ENCODE measurements around the gene ACVR1B.

Gene ACVR1B

DNA sequence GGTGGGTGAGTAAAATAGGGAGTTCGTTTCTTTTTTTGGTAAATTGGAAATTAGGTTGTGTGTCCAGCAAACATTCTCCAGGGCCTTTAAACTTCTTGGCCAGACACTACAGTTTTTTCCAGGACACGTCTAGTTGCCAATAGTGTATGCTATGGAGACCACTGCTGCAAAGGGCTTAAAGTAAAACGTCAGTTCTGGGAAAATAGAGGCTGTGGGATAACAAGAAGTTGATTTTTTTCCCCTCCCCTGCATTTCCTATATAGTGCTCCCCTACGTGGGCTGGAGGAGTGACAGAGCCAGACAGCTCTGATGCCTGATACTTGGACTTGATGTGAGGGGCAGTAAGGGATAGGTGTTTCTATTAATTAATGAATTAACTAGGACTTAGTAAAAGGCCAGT, 2.4 kb downstream of the ACVR1B start:
- TF ChIP-seq, protein P1, sequence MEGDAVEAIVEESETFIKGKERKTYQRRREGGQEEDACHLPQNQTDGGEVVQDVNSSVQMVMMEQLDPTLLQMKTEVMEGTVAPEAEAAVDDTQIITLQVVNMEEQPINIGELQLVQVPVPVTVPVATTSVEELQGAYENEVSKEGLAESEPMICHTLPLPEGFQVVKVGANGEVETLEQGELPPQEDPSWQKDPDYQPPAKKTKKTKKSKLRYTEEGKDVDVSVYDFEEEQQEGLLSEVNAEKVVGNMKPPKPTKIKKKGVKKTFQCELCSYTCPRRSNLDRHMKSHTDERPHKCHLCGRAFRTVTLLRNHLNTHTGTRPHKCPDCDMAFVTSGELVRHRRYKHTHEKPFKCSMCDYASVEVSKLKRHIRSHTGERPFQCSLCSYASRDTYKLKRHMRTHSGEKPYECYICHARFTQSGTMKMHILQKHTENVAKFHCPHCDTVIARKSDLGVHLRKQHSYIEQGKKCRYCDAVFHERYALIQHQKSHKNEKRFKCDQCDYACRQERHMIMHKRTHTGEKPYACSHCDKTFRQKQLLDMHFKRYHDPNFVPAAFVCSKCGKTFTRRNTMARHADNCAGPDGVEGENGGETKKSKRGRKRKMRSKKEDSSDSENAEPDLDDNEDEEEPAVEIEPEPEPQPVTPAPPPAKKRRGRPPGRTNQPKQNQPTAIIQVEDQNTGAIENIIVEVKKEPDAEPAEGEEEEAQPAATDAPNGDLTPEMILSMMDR (IDR thresholded peaks at IDR 0.05; ENCODE audit: insufficient read depth, low read depth, low read length, missing control alignments): no peak
- DNase-seq (ENCODE audit: low read depth): no peak

DNA sequence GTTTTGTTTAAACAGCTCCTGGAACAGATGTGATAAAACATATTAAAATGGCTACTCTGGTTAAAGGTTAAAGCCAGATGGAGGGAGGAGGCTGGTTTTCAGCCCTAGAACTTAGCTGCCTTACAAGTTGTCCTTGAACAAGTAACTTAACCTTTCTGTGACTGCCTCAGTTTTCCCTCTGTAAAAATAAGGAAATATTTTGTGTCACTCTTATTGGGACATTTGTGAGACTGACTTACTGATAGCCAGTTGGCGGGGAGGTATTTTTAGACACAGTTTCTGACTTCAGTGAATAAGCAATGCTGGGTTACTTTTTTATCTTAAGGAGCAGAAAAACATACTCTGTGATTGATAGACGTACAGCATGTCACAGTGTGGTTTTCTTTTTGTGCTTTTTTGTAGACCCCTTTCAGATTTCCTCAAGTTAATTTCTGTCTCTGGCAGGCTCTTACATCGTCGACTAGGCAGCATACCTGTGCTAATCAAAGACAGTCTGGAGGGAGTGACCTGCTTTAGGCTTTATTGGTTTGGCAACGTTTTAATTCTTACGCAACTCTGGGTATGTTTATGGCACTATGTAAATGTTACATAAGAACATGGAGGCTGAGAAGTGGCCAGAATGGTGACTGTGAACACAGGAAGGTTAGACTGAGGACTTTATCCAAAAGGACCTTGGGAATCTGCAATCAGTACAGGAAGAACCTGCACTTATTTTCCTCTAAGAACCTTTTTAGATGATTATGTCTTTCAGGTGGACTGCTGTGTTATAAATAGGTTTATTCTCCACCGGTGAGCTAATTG, 3.3 kb downstream of the ACVR1B start:
- no peak for DNase-seq (ENCODE audit: low read depth)
- TF ChIP-seq, protein P1 (IDR thresholded peaks at IDR 0.05; ENCODE audit: insufficient read depth, low read depth, low read length, missing control alignments): no peak
- H3K4me3 ChIP-seq (ENCODE audit: low read depth, low read length): no peak overlapping the region

More for the DNA sequence above, 2.4 kb downstream of the ACVR1B start:
- no peak overlapping the region for H3K4me3 ChIP-seq (ENCODE audit: low read depth, low read length)

DNA sequence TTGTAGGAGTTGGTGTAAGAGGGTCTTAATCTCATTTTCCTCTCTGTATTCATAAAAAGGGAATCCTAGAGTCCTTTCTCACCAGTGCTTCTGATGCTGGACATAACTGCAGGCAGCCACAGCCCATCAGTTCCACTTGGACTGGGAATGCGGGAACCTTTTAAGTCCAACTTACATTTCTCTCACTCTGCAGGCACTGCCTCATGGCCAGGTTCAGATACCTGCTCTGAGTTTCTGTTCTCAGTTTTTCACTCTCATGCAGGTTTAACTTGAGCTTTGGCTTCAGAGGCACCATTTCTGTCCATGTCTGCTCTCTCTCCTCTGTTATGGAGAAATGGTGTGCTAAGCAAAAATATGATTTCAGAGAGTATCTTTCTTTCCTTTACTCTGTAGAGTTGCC, 4.2 kb downstream of the ACVR1B start:
- TF ChIP-seq, protein P1 (IDR thresholded peaks at IDR 0.05; ENCODE audit: insufficient read depth, low read depth, low read length, missing control alignments): no peak
- H3K4me3 ChIP-seq (ENCODE audit: low read depth, low read length): no peak overlapping the region
- DNase-seq (ENCODE audit: low read depth): no peak

DNA sequence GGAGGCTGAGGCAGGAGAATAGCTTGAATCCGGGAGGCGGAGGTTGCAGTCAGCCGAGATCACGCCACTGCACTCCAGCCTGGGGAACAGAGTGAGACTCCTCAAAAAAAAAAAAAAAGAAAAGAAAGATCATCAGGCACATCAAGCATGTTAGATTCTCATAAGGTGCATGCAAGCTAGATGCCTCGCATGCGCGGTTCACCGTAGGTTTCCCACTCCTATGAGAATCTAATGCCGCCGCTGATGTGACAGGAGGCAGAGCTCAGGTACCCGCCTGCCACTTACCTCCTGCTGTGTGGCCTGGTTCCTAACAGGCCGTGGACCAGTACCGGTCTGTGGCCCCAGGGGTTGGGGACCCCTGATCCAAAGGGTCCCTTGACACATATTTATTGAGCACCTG, 7.0 kb downstream of the ACVR1B start:
- TF ChIP-seq, protein P1 (IDR thresholded peaks at IDR 0.05; ENCODE audit: insufficient read depth, low read depth, low read length, missing control alignments): no peak
- no peak overlapping the region for H3K4me3 ChIP-seq (ENCODE audit: low read depth, low read length)
- DNase-seq (ENCODE audit: low read depth): no peak

DNA sequence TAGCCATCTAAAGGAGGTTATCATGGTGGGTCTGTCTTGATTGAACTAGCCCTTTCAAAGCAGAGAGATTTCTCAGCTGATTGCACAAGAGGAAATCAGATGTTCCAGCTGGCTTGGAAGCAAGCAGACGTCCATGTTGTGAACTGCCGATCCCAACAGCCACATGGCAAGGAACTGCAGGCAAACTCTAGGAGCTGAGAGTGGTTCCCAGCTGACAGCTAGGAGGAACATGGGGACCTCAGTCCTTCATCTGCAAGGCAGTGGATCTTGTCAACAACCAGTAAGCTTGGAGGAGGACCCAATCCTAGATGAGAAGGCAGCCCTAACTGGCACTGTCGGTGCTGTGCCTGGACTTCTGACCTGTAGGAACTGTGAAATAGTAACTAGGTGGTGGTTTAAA, 7.7 kb downstream of the ACVR1B start:
- H3K4me3 ChIP-seq (ENCODE audit: low read depth, low read length): no peak overlapping the region
- TF ChIP-seq, protein P1 (IDR thresholded peaks at IDR 0.05; ENCODE audit: insufficient read depth, low read depth, low read length, missing control alignments): no peak
- DNase-seq (ENCODE audit: low read depth): no peak

DNA sequence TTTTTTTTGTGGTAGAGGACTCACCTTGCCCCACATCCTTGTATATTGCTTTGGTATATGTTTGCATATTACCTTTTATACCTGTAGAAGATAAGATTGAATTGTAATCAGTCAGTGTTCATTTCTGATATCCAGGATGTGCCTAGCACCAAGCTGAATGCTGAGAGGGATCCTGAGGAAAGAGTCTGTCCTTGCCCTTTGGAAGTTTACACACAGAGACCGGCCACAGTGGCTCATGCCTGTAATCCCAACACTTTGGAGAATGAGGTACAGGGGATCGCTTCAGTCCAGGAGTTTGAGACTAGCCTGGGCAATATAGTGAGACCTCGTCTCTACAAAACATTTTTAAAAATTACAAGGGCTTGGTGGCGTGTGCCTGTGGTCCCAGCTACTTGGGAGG, 8.4 kb downstream of the ACVR1B start:
- no peak overlapping the region for H3K4me3 ChIP-seq (ENCODE audit: low read depth, low read length)
- TF ChIP-seq, protein P1 (IDR thresholded peaks at IDR 0.05; ENCODE audit: insufficient read depth, low read depth, low read length, missing control alignments): no peak
- DNase-seq (ENCODE audit: low read depth): no peak

DNA sequence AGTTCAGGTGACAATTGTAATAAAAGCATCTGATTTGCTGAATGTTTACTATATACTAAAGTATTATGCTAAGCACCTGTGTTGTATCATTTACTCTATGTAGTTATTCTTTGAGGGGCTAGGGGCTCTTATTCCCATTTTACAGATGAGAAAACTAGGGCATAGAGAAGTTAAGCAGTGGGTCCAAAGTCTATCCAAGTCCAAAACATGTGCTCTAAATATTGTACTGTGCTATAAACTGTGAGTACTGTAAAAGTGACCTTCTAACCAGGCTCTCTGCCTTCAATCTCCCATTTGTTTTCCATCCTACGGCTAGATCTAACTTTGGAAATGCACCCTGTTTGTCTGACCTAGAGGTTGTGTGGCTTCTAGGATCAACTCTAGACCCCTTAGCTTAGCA, 9.0 kb downstream of the ACVR1B start:
- TF ChIP-seq, protein P1 (IDR thresholded peaks at IDR 0.05; ENCODE audit: insufficient read depth, low read depth, low read length, missing control alignments): no peak
- H3K4me3 ChIP-seq (ENCODE audit: low read depth, low read length): no peak overlapping the region
- DNase-seq (ENCODE audit: low read depth): no peak
